Ectodermal cell (in vitro differentiated cells): Measurements from ENCODE around the gene UTP4.

Experiments used
- H3K27ac ChIP-seq: 2 replicates; pipeline ENCODE4 v1.7.0; 2013; ENCODE audit warnings: mild to moderate bottlenecking, low read depth, low read length; ENCODE audit not compliant: insufficient read depth, poor library complexity, severe bottlenecking
- H3K27me3 ChIP-seq: 2 replicates; pipeline ENCODE4 v1.7.0; 2013; ENCODE audit warnings: mild to moderate bottlenecking, low read length; ENCODE audit not compliant: insufficient read depth, control insufficient read depth, poor library complexity, severe bottlenecking
- H3K36me3 ChIP-seq: one replicate; pipeline ENCODE4 v1.7.0; 2013; ENCODE audit warnings: low read length; ENCODE audit not compliant: control insufficient read depth, insufficient read depth
- H3K4me1 ChIP-seq: one replicate; pipeline ENCODE4 v1.7.0; 2013; ENCODE audit warnings: low read length; ENCODE audit not compliant: control insufficient read depth, insufficient read depth
- H3K4me3 ChIP-seq: 2 replicates; pipeline ENCODE4 v1.7.0; 2013; ENCODE audit warnings: low read depth, low read length, control low read depth; ENCODE audit not compliant: insufficient read depth
- H3K9me3 ChIP-seq: 2 replicates; pipeline ENCODE4 v1.7.0; 2013; ENCODE audit warnings: mild to moderate bottlenecking, low read length, moderate library complexity; ENCODE audit not compliant: control insufficient read depth
- WGBS, 2 experiments: methylation state at CpG; one replicate each; pipeline ENCODE4 v1.1.7; 2013; ENCODE audit warnings: missing lambda C conversion rate in 2 of 2; 5-methylcytosine and 5-hydroxymethylcytosine counted together

UTP4 gene

DNA sequence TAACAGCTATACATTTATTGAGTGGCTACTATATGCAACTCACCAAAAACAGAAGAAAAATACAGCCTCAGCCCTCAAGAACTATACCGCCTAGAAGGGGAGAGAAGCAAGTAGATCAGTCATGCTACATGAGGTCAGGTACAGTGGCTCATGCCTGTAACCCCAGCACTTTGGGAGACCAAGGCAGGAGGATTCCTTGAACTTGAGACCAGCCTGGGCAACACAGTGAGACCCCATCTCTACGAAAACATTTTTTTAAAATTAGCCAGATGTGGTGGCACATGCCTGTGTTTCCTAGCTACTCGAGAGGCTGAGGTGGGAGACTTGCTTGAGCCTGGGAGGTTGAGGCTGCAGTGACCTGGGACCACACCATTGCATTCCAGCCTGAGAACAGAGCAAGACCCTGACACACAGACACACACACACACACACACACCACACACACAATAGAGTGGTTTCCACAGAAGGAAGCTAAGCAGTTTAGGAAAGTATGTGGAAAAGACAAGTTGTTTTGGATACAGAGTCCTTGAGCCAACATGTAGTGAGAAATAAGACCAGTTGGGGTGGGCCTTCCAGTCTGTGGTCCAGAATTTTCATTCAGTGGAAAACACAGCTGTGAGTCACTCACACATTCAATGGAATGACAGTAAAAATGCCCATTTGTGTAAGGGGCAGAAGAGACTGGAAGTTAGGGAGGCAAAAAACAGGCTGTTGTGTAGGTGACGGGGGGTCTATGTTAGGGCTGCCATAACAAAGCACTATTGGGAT, 43.8 kb downstream of the UTP4 start:
- Histone ChIP-seq H3K4me1 (no peaks in the 10 kb centered on the region), H3K9me3 (no peaks in the 10 kb centered on the region), H3K27ac (no peak overlapping the region), H3K27me3 (no peaks in the 10 kb centered on the region), H3K4me3 (no peak overlapping the region), H3K36me3 (no peaks in the 10 kb centered on the region)
- WGBS, 2 experiments, result 90 to 91% methylated on average over 4 of the region's 4 CpGs

DNA sequence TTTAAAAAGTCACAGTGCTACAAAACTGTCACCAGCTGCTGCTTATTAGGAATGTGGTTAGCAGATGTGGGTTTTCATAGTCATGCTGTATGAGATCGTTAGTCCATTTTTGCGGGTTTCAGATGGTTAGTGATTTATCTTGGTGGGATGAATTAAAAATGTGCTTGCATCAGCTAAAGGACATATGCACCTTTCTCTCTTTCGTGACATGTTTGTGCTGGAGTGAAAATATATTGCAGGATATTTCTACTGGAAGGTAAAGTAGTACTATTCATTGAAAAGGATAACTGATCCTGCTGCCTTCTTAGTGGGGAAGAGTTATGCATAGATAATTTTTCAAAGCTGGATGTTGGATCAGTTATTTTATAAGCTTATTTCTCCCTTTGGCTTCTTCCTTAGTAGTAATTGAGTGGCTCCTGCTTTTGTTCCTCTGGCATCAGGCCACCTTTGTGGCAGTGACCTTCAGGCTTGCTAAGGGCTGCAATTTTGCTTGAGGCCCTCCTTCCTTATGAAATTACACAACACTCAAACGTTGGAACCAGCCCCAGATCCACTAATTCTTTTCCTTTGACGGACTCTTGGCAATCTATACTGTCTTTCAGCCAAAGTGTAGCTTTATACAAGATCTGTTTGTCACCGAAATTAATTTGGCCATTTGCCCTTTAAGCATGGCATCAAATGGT, 47.0 kb downstream of the UTP4 start:
- no peak overlapping the region for H3K27ac ChIP-seq
- no peaks in the 10 kb centered on the region for H3K9me3 ChIP-seq
- no peaks in the 10 kb centered on the region for H3K4me1 ChIP-seq
- H3K36me3 ChIP-seq, result no peaks in the 10 kb centered on the region
- no peaks in the 10 kb centered on the region for H3K27me3 ChIP-seq
- 87 to 88% methylated on average over 6 of the region's 6 CpGs for WGBS, 2 experiments
- no peak overlapping the region for H3K4me3 ChIP-seq

DNA sequence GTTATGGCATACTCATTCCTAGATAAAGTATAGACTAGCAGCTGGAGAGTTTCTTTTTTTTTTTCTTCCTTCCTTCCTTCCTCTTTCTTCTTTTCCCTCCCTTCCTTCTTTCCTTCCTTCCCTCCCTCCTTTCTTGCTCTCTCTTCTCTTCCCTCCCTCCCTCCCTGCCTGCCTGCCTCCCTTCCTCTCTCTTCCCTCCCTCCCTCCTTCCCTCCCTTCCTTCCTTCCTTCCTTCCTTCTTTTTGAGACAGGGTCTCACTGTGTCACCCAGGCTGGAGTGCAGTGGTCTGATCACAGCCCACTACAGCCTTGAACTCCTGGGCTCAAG, 47.5 kb downstream of the UTP4 start:
- Histone ChIP-seq H3K36me3 (no peaks in the 10 kb centered on the region), H3K27ac (no peak overlapping the region), H3K4me3 (no peak overlapping the region), H3K27me3 (no peaks in the 10 kb centered on the region), H3K9me3 (no peaks in the 10 kb centered on the region), H3K4me1 (no peaks in the 10 kb centered on the region)

DNA sequence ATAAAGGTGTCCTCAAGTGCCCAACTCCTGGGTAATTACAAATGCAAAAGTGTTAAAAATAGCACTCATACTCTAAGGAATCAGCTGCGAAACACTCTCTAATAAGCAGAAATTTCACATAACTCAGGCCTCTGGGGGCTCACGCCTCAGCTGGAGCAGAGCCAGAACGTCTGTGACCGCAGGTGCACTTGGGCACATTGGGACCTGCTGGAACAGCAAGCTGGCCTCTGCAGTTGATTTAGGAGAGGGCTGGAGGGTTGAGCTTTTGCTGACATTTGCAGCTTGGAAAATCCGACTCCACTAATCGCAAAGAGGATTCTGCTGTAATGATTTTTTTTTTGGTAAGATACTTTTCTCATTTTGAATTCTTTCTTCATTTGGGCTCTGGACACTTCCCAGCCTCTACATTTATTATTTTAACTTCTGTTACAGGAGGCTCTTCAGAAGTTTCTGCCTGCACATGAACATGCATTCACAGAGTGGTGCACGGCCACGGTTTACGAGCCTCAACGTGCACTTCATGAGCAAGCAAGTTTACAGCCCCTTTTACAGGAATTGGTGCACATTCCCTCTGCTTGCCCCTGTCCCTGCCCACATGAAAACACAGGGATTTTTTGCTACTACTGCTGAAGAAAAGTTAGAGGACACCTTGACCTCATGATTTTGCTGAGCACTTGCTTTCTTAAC, 50.4 kb downstream of the UTP4 start:
- no peaks in the 10 kb centered on the region for H3K27me3 ChIP-seq
- H3K4me1 ChIP-seq, result no peaks in the 10 kb centered on the region
- 85 to 89% methylated on average over 10 of the region's 10 CpGs for WGBS, 2 experiments
- H3K4me3 ChIP-seq, result no peak overlapping the region
- no peaks in the 10 kb centered on the region for H3K9me3 ChIP-seq
- H3K36me3 ChIP-seq, result no peaks in the 10 kb centered on the region
- H3K27ac ChIP-seq, result no peak overlapping the region

DNA sequence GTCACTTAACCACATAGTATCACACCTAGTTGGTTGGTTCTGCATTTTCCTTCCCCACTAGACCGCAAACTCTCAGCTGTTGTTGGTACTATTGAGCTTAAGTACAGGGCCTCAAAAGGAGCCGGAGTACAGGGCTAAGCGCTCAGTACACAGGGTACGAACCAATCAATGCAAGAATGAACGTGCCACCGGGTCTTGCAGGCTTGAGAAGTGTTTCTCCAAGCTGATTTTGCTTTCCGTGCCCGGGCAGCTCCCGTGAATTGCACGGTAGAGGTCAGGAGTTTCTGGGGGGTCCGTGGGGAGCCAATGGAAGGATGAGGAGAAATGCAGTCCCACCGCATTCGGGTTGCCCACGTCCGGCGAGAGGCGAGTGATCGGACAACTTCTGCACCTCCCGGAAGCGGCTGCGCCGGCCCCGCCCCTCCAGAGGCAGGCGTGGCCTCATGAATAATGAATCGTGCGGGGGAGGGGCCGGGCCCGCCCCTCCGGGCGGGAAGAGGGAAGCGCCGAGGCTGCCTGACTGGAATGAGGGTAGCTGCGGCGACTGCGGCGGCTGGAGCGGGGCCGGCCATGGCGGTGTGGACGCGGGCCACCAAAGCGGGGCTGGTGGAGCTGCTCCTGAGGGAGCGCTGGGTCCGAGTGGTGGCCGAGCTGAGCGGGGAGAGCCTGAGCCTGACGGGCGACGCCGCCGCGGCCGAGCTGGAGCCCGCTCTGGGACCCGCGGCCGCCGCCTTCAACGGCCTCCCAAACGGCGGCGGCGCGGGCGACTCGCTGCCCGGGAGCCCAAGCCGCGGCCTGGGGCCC, 54.4 kb downstream of the UTP4 start, which contains the start of gene SNTB2:
TSS of gene SNTB2 (plus strand) at position 523 of the 804 bp plus-strand sequence. CDS start at position 526, 3 bp downstream.
- no peaks in the 10 kb centered on the region for H3K36me3 ChIP-seq
- WGBS, 2 experiments, result 3 to 4% methylated on average over 69 of the region's 69 CpGs
- H3K4me1 ChIP-seq, result peaks cover 8% of the 10 kb centered on the region

DNA sequence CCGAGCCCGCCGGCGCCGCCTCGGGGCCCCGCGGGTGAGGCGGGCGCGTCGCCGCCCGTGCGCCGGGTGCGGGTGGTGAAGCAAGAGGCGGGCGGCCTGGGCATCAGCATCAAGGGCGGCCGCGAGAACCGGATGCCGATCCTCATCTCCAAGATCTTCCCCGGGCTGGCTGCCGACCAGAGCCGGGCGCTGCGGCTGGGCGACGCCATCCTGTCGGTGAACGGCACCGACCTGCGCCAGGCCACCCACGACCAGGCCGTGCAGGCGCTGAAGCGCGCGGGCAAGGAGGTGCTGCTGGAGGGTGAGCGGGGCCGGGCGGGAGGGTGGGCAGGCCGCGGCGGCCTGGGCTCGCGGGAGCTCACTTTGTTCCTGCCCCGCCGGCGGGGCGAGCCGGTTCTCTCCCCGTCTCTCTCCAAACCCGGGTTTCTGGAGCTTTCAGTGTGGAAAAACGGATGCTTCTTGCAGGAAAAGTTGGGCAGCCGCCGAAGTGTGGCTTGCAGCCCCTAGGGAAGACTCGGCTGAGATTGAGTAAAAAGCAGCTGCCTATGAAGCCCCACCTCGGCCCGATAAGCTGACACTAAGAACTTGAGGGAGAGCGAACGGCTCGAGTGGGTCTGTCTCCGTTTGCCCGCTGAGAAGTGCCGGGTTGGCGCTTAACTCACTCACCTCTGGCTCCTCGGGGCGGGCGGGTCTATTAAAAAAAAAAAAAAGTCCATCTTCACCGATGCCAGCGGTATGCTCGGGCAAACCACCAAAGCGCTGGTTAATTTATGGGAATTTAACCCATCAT, 55.2 kb downstream of the UTP4 start:
- H3K4me1 ChIP-seq, result peaks cover 8% of the 10 kb centered on the region
- WGBS, 2 experiments, result 0 to 1% methylated on average over 76 of the region's 76 CpGs
- no peaks in the 10 kb centered on the region for H3K36me3 ChIP-seq
- H3K4me3 ChIP-seq, result peak overlapping the region; percentile 85
- no peak overlapping the region for H3K27ac ChIP-seq
- H3K9me3 ChIP-seq, result no peaks in the 10 kb centered on the region
- H3K27me3 ChIP-seq, result no peaks in the 10 kb centered on the region

More for the DNA sequence above, 54.4 kb downstream of the UTP4 start, which contains the start of gene SNTB2:
- Histone ChIP-seq H3K27ac (peak within 1 kb of the TSS; percentile 77), H3K27me3 (no peaks in the 10 kb centered on the region), H3K4me3 (peak within 1 kb of the TSS; percentile 85), H3K9me3 (no peaks in the 10 kb centered on the region)

DNA sequence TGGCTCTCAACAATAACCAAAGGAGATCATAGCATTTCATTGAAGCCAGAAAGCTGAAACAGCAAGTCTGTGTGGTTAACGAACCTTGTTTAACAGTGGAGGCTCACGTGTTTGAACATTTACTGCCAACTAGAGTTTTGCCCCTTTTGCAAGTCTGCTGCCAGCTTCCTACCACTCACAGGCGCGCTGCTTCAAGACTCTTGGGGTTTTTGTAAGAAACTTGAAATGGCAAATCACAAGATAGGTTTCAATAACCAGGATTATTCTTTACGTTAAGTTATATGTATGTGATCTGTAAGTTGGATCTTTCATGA, 55.7 kb downstream of the UTP4 start:
- no peaks in the 10 kb centered on the region for H3K36me3 ChIP-seq
- H3K27me3 ChIP-seq, result no peaks in the 10 kb centered on the region
- 6 to 17% methylated on average over 4 to 5 of the region's 5 CpGs for WGBS, 2 experiments
- no peaks in the 10 kb centered on the region for H3K9me3 ChIP-seq
- H3K4me1 ChIP-seq, result peaks cover 8% of the 10 kb centered on the region
- peak overlapping the region; percentile 85 for H3K4me3 ChIP-seq
- H3K27ac ChIP-seq, result no peak overlapping the region

DNA sequence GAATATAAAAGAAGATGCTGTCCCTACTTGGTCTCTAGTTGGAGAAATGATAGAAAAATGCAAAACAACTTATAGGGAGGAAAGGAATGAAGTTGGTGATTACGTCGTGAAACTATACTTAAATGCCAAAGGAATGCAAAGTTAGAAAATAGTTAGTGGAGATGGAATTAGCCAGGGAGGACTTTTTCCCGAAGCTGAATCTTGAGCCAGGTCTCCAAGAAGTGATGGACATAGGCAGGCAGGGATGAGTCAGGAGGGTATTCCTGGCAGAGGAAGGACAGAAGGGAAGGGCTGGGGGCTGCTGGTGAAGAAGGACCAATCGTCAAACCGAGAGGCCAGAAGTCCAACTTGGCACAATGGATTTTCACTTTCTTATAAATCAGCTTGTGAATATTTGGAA, 56.3 kb downstream of the UTP4 start:
- peak overlapping the region; percentile 85 for H3K4me3 ChIP-seq
- 43 to 50% methylated on average over 5 of the region's 5 CpGs for WGBS, 2 experiments

DNA sequence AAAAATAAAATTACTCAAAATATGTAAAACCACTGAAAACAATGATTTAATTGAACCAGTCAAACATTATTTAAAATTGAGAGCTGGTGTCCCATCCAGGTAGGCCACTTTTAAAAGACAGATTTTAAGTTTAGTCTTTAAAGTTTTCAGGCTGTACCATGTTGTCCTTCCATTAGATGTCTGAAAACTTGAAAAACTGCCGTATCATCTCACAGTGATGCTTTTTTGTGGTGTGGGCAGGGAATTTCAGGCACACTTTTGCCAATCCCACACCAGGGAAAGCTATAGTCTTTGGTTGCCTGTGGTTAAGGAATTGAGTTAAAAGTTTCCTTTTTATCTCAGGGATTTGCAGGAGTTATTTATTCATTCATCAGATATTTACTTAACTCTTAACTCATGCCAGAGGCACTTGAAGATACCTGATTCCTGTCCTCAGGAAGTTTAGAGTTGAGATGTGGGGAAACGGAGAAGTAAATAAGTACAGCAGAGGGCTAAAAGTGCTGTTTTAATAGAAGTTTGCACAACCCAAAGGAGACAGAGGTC, 57.7 kb downstream of the UTP4 start:
- WGBS, 2 experiments, result 92 to 95% methylated on average over 2 of the region's 2 CpGs
- Histone ChIP-seq H3K27me3 (no peaks in the 10 kb centered on the region), H3K9me3 (no peaks in the 10 kb centered on the region), H3K27ac (no peak overlapping the region), H3K36me3 (no peaks in the 10 kb centered on the region), H3K4me3 (no peak overlapping the region), H3K4me1 (peaks cover 8% of the 10 kb centered on the region)

More for the DNA sequence above, 56.3 kb downstream of the UTP4 start:
- Histone ChIP-seq H3K27ac (no peak overlapping the region), H3K36me3 (no peaks in the 10 kb centered on the region), H3K4me1 (peaks cover 8% of the 10 kb centered on the region), H3K9me3 (no peaks in the 10 kb centered on the region), H3K27me3 (no peaks in the 10 kb centered on the region)
